ENCODE measurements around the gene ADAMTS13.
A peak's percentile ranks its signal among the peaks of the same experiment; 100 is the strongest.

GRCh38 chr9:133468374-133468773 is 46.2 kb downstream of the ADAMTS13 start:
- TF ChIP-seq CTCF (IDR thresholded peaks at IDR 0.05; ENCODE audit: poor library complexity, severe bottlenecking) (no peak), RAD21 (conservative IDR thresholded peaks at IDR 0.05) (no peak), REST (IDR thresholded peaks at IDR 0.05; ENCODE audit: borderline replicate concordance) (no peak), POLR2AphosphoS5 (IDR thresholded peaks at IDR 0.05) (peak; percentile 3)
